ENCODE results near the gene DNM3.

GRCh38 chr1:171973421-171973820 lies 132.1 kb downstream of the DNM3 start:
- TF ChIP-seq CTCF (IDR thresholded peaks at IDR 0.05; ENCODE audit: insufficient read depth, low read length, poor library complexity, severe bottlenecking) (no peak), EZH2phosphoT487 (conservative IDR thresholded peaks at IDR 0.05; ENCODE audit: low read length) (no peak)
